SKM-1 (cell line): ENCODE measurements around the gene ST8SIA1.

Experiments used
- DNase-seq: peaks from one replicate; lab custom pipeline; 2025; ENCODE audit not compliant: unreplicated experiment; lab: John Stamatoyannopoulos, UW

ST8SIA1 gene

GRCh38 chr12:22248121-22248520 is 86.4 kb downstream of the ST8SIA1 start:
- no peak for DNase-seq

- no peak for DNase-seq
Measured at GRCh38 chr12:22246217-22246846, 88.2 kb downstream of the ST8SIA1 start.

- DNase-seq, result no peak
Measured at GRCh38 chr12:22242726-22243125, 91.8 kb downstream of the ST8SIA1 start.

- no peak for DNase-seq
Measured at GRCh38 chr12:22238211-22238610, 96.3 kb downstream of the ST8SIA1 start.

- no peak for DNase-seq
Measured at GRCh38 chr12:22234561-22234960, 99.9 kb downstream of the ST8SIA1 start.

GRCh38 chr12:22231836-22232235 is 102.7 kb downstream of the ST8SIA1 start:
- no peak for DNase-seq

GRCh38 chr12:22231078-22231477 is 103.4 kb downstream of the ST8SIA1 start:
- no peak for DNase-seq

- DNase-seq, result no peak
Measured at GRCh38 chr12:22230280-22230794, 104.2 kb downstream of the ST8SIA1 start.

GRCh38 chr12:22229652-22230279 is 104.7 kb downstream of the ST8SIA1 start:
- DNase-seq, result no peak

GRCh38 chr12:22228022-22228875 is 106.3 kb downstream of the ST8SIA1 start:
- DNase-seq, result no peak

GRCh38 chr12:22223356-22223755 is 111.2 kb downstream of the ST8SIA1 start:
- no peak for DNase-seq

GRCh38 chr12:22217556-22217955 is 117.0 kb downstream of the ST8SIA1 start:
- DNase-seq, result no peak

GRCh38 chr12:22215467-22216253 is 118.8 kb downstream of the ST8SIA1 start:
- no peak for DNase-seq

- no peak for DNase-seq
Measured at GRCh38 chr12:22211128-22211527, 123.4 kb downstream of the ST8SIA1 start.

- DNase-seq, result no peak
Measured at GRCh38 chr12:22209422-22209821, 125.1 kb downstream of the ST8SIA1 start.

- no peak for DNase-seq
Measured at GRCh38 chr12:22206111-22206728, 128.3 kb downstream of the ST8SIA1 start.

- DNase-seq, result no peak
Measured at GRCh38 chr12:22204391-22204790, 130.1 kb downstream of the ST8SIA1 start.

- DNase-seq, result no peak
Measured at GRCh38 chr12:22202847-22203246, 131.7 kb downstream of the ST8SIA1 start.

- DNase-seq, result no peak
Measured at GRCh38 chr12:22201101-22201500, 133.4 kb downstream of the ST8SIA1 start.

- no peak for DNase-seq
Measured at GRCh38 chr12:22196236-22196635, 138.3 kb downstream of the ST8SIA1 start.

GRCh38 chr12:22190969-22191368 is 143.5 kb downstream of the ST8SIA1 start:
- no peak for DNase-seq
